ENCODE results near the gene GPR84.

Gene GPR84

GRCh38 chr12:54390668-54391551 lies 26.6 kb upstream of the GPR84 start:
- no peak for DNase-seq

- DNase-seq = no peak
Measured at GRCh38 chr12:54390176-54390667, 25.9 kb upstream of the GPR84 start.

GRCh38 chr12:54389607-54390175 lies 25.4 kb upstream of the GPR84 start:
- DNase-seq = no peak

GRCh38 chr12:54389134-54389508 lies 24.8 kb upstream of the GPR84 start:
- no peak for DNase-seq

DNA sequence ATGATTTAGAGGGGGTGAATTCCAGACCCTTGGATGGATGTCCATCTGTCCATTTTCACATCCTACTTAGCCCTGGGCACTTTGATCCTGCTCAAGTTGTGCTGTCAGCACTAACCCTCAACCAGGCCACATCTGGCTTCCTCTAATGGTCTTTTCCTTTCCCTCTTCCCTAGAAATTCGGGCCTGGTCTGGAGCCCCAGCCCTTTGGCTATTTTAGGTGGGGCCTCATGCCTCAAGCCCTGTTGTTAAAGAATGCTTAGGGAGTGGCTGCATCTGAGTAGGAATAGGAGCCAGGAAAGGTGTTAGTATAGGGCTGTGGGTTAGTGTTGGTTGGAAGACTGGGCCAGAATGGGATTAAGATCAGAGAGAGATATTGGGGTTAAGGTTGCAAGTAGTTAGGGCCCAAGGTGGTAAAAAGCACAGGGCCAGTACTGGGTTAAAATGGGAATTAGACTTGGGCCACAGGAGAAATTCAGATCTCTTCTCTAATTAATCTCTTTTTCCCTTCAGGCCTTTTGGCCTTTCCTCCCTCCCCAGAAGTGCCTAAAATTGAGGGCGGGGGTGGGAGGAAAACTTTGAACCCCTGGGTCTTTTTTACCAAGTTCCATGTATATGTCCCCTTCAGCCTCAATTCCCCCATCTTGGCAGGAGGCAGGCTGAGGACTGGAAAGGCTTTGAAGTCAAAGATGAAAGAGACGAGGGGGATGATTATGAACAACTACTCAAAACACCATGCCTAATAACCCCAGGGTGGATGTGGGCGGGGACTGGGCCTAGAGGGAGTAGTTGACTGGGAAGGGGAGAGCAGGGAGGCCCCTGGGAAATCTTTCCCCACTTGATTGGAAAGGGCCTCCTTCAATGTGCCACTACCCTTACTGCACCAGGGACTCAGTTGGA lies 24.2 kb upstream of the GPR84 start:
- DNase-seq = no peak

DNA sequence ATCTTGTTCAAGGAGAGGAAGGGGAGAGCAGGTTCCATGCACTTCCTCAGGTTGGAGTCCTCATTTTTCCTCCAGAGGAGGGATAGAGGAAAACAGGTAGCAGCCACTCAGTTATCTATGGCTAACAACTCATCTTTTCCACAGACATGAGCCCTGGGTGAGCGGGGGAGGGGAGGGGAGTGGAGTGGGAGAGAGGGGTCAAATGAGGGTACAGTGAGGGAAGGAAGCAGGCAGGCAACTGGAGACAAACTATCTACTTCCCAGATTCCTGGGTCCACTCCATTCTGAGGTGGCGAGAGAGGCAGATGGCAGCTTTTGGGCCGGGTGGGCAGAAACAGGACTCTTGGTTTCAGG lies 22.8 kb upstream of the GPR84 start:
- no peak for DNase-seq

DNA sequence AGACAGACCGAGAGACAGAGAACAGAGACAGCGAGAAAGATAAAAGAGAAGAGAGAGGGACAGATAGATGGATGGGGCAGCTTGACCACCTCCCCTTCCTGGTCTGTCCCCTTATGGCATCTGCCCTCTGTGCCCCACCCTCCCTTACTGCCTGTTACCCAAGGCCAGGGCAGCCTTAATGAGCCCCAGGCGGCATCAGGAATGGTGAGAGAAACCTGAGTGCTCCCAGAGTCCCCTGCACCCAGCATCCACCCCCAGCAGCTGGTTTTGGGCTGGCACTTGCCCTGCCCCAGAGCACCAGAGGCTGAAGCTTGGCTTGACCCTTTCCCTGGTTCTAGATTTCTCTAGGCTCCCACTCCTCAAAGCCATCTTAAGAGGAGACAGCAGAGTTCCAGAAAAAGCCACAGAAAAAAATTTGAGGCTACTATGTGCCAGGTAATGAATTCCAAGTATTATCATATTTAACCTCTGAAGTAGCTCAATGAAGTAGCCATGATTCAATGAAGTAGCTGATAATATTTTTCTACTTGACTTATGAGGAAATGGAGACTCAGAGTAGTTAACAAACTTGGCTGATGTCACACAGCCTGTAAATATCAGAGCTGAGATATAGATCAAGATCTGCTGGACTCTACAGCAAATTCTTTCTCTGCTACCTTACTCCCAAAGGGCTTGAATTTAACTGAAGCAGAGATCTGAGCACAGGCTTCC lies 22.3 kb upstream of the GPR84 start:
- DNase-seq = peak; percentile 33

DNA sequence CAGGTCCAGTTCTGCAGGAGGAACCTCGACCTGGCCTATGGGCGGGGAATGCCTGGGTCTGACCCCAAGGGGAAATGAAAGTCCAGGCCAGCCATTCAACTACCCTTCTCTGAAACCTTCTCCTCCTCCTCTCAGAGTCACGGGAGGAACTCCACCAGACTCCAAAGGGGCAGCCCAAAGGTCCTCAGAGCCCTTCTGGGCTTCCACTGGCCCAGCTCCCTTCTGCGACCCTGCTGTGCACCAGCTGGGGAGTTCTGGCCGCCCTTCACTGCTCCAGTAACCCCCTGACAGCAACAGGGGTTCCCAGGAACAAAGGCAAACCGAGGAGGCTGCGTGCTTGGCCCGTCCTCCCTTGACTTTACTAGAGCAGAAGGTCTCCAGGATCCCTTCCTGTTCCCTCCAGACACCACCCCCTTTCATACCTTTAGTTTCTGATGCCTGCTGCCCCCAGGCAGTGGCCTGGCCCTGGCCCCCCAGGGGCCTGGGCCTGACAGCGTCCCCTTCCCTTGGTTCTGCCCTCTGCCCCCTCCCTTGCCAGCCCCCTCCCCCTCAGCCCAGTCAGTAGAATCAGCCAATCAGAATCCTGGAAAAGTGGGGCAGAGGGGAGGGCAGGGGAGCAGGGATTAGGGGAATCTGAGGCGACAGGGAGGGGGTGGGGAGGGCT lies 21.1 kb upstream of the GPR84 start:
- peak; percentile 89 for DNase-seq

DNA sequence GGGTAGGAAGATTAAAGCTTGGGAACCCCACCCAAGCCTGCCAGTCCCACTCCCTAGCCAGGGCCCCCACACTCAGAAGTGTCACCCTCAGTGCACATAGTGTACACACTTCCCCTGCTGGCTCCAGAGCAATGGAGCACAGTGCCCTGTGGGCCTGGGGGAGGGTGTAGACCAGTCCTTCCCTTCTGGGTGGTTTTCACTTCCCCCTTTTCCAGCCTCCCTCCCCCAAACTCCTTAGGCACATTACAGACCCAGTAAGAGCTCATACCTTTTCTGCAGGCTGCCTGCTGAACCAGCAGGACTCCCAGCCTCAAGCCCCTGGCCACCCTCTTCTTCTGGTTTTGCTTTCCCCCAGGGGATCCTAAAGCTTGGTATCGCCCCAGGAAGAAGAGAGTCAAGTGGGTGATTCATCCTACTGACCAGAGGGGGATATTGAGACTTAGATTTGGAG lies 20.3 kb upstream of the GPR84 start, which contains the start of gene ZNF385A:
ZNF385A (minus strand) TSS at position 143 of the 451 bp plus-strand sequence. CDS start 219 bp downstream, outside the sequence.
- DNase-seq = peak; percentile 92

GRCh38 chr12:54383041-54383609 lies 18.8 kb upstream of the GPR84 start:
- DNase-seq = peak; percentile 98

DNA sequence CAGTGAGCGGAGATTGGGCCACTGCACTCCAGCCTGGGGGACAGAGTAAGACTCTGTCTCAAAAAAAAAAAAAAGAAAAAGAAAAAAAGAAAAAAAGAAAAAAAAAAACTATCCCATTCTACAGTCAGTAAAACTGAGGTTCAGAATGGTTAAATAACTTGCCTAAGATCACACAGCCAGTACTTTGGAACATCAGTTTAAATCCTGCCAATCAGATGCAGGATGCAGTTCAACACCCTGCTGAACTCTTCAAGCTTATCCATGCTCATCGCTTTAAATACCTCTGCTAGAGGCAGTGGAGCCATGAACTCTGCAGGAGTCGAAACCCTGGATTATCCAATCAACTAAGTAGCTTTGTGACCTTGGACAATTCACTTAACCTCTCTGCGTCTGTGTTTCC lies 16.9 kb upstream of the GPR84 start:
- no peak for DNase-seq

- peak; percentile 93 for DNase-seq
Measured at GRCh38 chr12:54379398-54380201, 15.3 kb upstream of the GPR84 start.

DNA sequence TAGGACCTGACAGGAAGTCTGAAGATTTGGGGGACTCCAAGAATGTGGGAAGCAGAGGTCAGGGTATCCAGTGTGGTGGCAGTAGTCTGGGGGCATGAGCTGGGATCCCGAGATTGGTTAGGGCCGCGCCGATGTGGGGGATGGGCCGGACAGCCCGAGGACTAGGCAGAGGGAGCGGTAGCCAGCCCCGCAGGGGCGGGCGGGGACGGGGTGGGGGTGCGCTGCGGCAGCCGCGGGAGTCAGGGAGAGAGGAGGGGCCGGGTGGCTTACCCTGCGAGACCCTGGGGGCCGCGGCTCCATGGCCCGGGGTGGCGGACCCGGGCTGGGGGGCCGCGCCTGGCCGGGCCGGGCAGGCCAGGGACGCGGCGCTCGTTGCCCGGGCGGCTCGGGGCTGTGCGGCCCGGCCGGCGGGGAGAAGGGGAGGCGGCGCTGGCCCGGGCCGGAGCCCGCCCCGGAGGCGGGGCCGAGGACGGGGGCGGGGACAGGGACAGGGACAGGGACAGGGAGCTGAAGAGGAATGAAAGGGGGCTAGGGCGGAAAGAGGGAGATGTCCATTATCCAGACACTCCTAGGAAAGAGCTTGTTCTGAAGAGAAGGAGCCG lies 14.6 kb upstream of the GPR84 start:
- peak; percentile 30 for DNase-seq

DNA sequence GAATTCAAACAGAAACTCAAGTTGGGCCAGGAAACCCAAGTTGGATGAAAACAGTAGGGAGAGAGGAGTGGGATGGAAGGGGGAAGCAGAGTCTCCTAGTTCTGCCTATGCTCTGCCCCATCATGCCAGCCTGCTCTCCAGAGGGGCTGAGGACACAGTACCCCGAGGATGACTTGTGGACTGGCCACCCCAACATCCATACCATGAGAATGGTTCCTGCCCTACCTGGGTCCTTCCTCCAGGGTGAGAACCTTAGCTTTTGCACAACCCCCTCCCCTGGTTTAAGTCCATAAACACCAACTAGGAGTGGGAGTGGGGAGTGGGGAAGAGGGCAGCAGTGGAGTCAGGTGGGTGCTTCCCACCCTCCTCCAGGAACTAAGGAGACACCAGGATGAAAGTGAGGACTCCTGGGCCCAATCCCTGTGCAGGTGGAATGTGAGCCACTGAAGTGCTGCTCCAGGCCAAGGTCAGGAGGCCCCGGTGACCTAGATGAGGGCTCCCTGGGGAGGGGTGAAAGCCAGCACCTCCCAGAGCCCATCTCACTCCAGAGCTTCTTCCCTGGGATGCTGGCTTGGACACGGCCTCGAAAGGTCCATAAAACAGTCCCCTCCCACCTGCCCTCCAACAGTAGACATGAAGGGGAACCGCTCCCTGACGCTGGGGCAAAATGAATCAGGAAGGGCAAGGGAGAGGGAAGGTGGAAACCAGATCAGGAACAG lies 13.7 kb upstream of the GPR84 start:
- DNase-seq = no peak

GRCh38 chr12:54377007-54377406 lies 12.7 kb upstream of the GPR84 start:
- no peak for DNase-seq

DNA sequence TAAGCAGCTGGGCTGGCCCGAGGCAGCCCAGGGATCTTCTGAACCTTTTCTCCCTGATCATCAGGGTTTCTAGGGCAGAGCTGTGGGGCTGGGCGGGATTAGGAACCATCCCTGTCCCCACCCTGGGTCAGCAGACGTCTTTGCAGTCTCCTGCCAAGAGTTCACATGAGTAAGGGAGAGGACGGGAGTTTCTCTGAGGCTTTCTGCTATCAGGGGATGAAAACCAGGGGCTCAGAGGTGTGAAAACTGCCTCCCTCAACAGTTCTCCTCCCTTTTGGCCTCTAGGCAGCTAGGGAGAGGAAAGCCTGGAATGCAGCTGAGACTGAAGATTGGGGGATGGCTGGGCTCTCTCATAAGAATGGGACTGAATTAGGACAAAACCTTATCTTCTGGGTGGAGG lies 12.3 kb upstream of the GPR84 start:
- no peak for DNase-seq

GRCh38 chr12:54375259-54375579 lies 10.9 kb upstream of the GPR84 start:
- DNase-seq = no peak

DNA sequence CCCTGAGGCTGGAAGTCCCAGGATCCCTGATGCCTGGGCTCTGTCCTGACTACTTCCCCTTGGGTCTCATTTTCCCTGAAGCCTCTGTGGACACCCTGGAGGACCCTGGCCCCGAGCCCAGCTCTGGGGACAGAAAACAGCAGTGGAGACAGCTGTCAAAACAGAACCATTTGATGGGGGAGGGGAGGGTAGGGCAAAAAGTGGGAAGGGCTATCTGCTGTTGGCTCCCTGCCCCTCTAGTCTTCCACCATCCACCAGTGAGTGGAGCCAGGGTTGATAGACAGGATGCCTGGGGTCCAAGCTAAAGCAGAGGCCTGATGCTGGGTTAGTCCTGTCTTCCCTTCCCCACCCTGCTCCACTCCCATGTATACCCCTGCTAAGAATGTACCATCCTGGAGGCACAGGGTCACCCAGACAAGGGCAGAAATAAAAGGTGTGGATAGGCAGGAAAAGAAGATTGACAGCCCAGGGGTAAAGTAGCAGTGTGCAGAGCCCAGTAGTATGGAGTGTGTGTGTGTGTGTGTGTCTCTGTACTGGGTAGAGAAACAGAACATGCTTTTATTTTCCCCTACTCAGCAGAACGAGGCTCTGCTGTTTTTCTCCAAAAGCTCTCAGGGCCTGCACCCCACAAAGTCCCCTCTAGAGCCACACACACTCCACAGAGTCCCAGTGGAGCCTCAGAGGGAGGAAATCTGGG lies 10.4 kb upstream of the GPR84 start:
- no peak for DNase-seq

All from suppressor macrophage treated with lipopolysaccharide for 4 hours (primary cell).